Caco-2 (cell line): Measurements from ENCODE around the gene GAP43. TPM values are rescaled to one million over a fixed set of nuclear protein-coding genes. Genes with fewer than 3 reads are reported as not detected.

ENCODE experiments used
- BruUV-seq: library from RNA; stranded (reverse); fragments of 400-500 nt; replicated peaks from 2 replicates; lab custom pipeline; 2021; lab: Mats Ljungman, UMichigan
- CTCF ChIA-PET: fragments of 300-600 bp; sonication (Branson Sonifier 250); formaldehyde crosslinking; loops from one replicate; lab custom pipeline; 2022; ENCODE audit warnings: antibody characterized with exemption; lab: Charles Lee
- POLR2A ChIA-PET: fragments of 300-600 bp; sonication (Branson Sonifier 250); formaldehyde crosslinking; loops from one replicate; lab custom pipeline; 2022; ENCODE audit warnings: antibody characterized with exemption; lab: Charles Lee
- DNase-seq, 2 experiments: peaks; one replicate each; pipeline versions ENCODE4 v3.0.0 to v3.0.0-alpha.2; 2020 to 2022
- H3K27me3 ChIP-seq: replicated peaks from 2 replicates; pipeline ENCODE4 v1.6.0; 2011; ENCODE audit warnings: low read length; ENCODE audit not compliant: control insufficient read depth, insufficient read depth
- H3K36me3 ChIP-seq: 2 replicates; pipeline ENCODE4 v1.5.1; 2011; ENCODE audit warnings: low read length; ENCODE audit not compliant: control insufficient read depth, insufficient read depth
- H3K4me1 ChIP-seq: fragments of 250-450 bp; sonication (Bioruptor Pico); 2 replicates; pipeline ENCODE4 v1.5.1; 2020; ENCODE audit warnings: mild to moderate bottlenecking
- H3K4me3 ChIP-seq: 2 replicates; pipeline ENCODE4 v1.5.1; 2011; ENCODE audit warnings: low read depth, mild to moderate bottlenecking, control low read depth, low read length
- H3K9me3 ChIP-seq: fragments of 250-450 bp; sonication (Bioruptor Pico); 2 replicates; pipeline ENCODE4 v1.5.1; 2020; ENCODE audit warnings: mild to moderate bottlenecking, moderate library complexity
- H3K27ac Mint-ChIP-seq: one replicate; pipeline ENCODE4 v1.8.0; 2022; ENCODE audit warnings: mixed read lengths; ENCODE audit not compliant: unreplicated experiment
- H3K27me3 Mint-ChIP-seq: one replicate; pipeline ENCODE4 v1.8.0; 2022; ENCODE audit warnings: mixed read lengths; ENCODE audit not compliant: insufficient read depth, unreplicated experiment
- H3K36me3 Mint-ChIP-seq: one replicate; pipeline ENCODE4 v1.8.0; 2022; ENCODE audit warnings: mild to moderate bottlenecking, mixed read lengths; ENCODE audit not compliant: insufficient read depth, unreplicated experiment
- H3K4me1 Mint-ChIP-seq: one replicate; pipeline ENCODE4 v1.8.0; 2022; ENCODE audit warnings: low read depth, mixed read lengths; ENCODE audit not compliant: unreplicated experiment
- H3K4me3 Mint-ChIP-seq: one replicate; pipeline ENCODE4 v1.8.0; 2022; ENCODE audit warnings: mild to moderate bottlenecking, moderate library complexity, mixed read lengths; ENCODE audit not compliant: unreplicated experiment
- H3K9me3 Mint-ChIP-seq: one replicate; pipeline ENCODE4 v1.8.0; 2022; ENCODE audit warnings: mixed read lengths; ENCODE audit not compliant: unreplicated experiment
- CTCF ChIP-seq, 2 experiments: fragments of 200-600 bp in 1 of 2; IDR thresholded peaks; 1 replicate in 1 of 2; 2 replicates in 1 of 2; pipeline versions ENCODE4 v1.5.1 to v1.8.0; 2011 to 2022; ENCODE audit warnings: antibody characterized with exemption in 1 of 2, control low read depth in 1 of 2, inconsistent platforms in 1 of 2, low read depth in 1 of 2, low read length in 1 of 2, mild to moderate bottlenecking in 1 of 2, moderate library complexity in 1 of 2; ENCODE audit not compliant: insufficient read depth in 1 of 2, severe bottlenecking in 1 of 2, unreplicated experiment in 1 of 2
- intact Hi-C: fragments of 100-400 bp; cut with micrococcal nuclease; formaldehyde crosslinking; loops from one replicate; pipeline ENCODE4 v1.10.0; 2022; ENCODE audit not compliant: unreplicated experiment
- total RNA-seq: library from RNA; stranded (reverse); gene quantifications from 2 replicates; pipeline ENCODE4 v1.2.3, GENCODE V29; 2022

The GAP43 gene
- total RNA-seq, 1 experiment from 2014 or later, result not detected

GRCh38 chr3:115670911-115671310, 47.6 kb downstream of the GAP43 start:
- ChIA-PET POLR2A (no interaction called here), CTCF (no interaction called here)
- DNase-seq, result no peak
- no TSS peak for BruUV-seq
- H3K36me3 Mint-ChIP-seq, result no peaks in the 10 kb centered on the region
- H3K9me3 Mint-ChIP-seq, result no peaks in the 10 kb centered on the region
- H3K4me3 Mint-ChIP-seq, result no peak overlapping the region
- no peaks in the 10 kb centered on the region; the same call in none of the 2 replicates for H3K27me3 ChIP-seq
- H3K4me1 Mint-ChIP-seq, result no peaks in the 10 kb centered on the region
- no peaks in the 10 kb centered on the region for H3K4me1 ChIP-seq
- H3K36me3 ChIP-seq, result no peaks in the 10 kb centered on the region
- H3K27ac Mint-ChIP-seq, result no peak overlapping the region
- intact Hi-C loops, result no loop called here
- H3K9me3 ChIP-seq, result no peaks in the 10 kb centered on the region
- peaks cover 9% of the 10 kb centered on the region for H3K27me3 Mint-ChIP-seq
- TF ChIP-seq CTCF (IDR thresholded peaks at IDR 0.05; ENCODE audit: insufficient read depth in 1 of 2, low read depth in 1 of 2, low read length in 1 of 2, severe bottlenecking in 1 of 2, unreplicated experiment in 1 of 2), result no peak
- H3K4me3 ChIP-seq, result no peak overlapping the region

GRCh38 chr3:115671761-115672455, 48.6 kb downstream of the GAP43 start:
- no peaks in the 10 kb centered on the region for H3K9me3 ChIP-seq
- no peaks in the 10 kb centered on the region; the same call in 1 of the 2 replicates for H3K27me3 ChIP-seq
- Mint-ChIP-seq H3K27ac (no peak overlapping the region), H3K27me3 (peaks cover 14% of the 10 kb centered on the region), H3K9me3 (no peaks in the 10 kb centered on the region), H3K36me3 (no peaks in the 10 kb centered on the region), H3K4me1 (no peaks in the 10 kb centered on the region), H3K4me3 (no peak overlapping the region)
- POLR2A ChIA-PET, result no interaction called here
- H3K36me3 ChIP-seq, result no peaks in the 10 kb centered on the region
- no peak for DNase-seq
- intact Hi-C loops, result no loop called here
- CTCF ChIA-PET, result no interaction called here
- no peak for TF ChIP-seq CTCF (IDR thresholded peaks at IDR 0.05; ENCODE audit: insufficient read depth in 1 of 2, low read depth in 1 of 2, low read length in 1 of 2, severe bottlenecking in 1 of 2, unreplicated experiment in 1 of 2)
- H3K4me1 ChIP-seq, result no peaks in the 10 kb centered on the region
- no TSS peak for BruUV-seq
- H3K4me3 ChIP-seq, result no peak overlapping the region

GRCh38 chr3:115673881-115674280, 50.6 kb downstream of the GAP43 start:
- no peaks in the 10 kb centered on the region for H3K9me3 Mint-ChIP-seq
- no peak for TF ChIP-seq CTCF (IDR thresholded peaks at IDR 0.05; ENCODE audit: insufficient read depth in 1 of 2, low read depth in 1 of 2, low read length in 1 of 2, severe bottlenecking in 1 of 2, unreplicated experiment in 1 of 2)
- DNase-seq, result no peak
- peaks cover 11% of the 10 kb centered on the region for H3K27me3 Mint-ChIP-seq
- H3K9me3 ChIP-seq, result no peaks in the 10 kb centered on the region
- BruUV-seq, result no TSS peak
- H3K36me3 Mint-ChIP-seq, result no peaks in the 10 kb centered on the region
- H3K27me3 ChIP-seq, result no peaks in the 10 kb centered on the region; the same call in 1 of the 2 replicates
- no peak overlapping the region for H3K4me3 Mint-ChIP-seq
- H3K4me1 Mint-ChIP-seq, result no peaks in the 10 kb centered on the region
- intact Hi-C loops, result no loop called here
- H3K27ac Mint-ChIP-seq, result no peak overlapping the region
- ChIA-PET CTCF (no interaction called here), POLR2A (interaction anchor here (0.6 kb wide), 1 partner anchor 1496 kb away, joined by 3 read pairs; no protein-coding TSS in a partner anchor)
- H3K4me3 ChIP-seq, result no peak overlapping the region
- H3K36me3 ChIP-seq, result no peaks in the 10 kb centered on the region
- H3K4me1 ChIP-seq, result no peaks in the 10 kb centered on the region
